ENCODE measurements around the gene NKAIN1.

NKAIN1 gene

GRCh38 chr1:31221072-31221471 lies 18.6 kb downstream of the NKAIN1 start:
- no peak for DNase-seq (ENCODE audit: extremely low read depth, low read depth)
- no peak for TF ChIP-seq CTCF (IDR thresholded peaks at IDR 0.05; ENCODE audit: low read depth, low read length)

GRCh38 chr1:31219489-31219888 lies 20.2 kb downstream of the NKAIN1 start:
- TF ChIP-seq CTCF (IDR thresholded peaks at IDR 0.05; ENCODE audit: low read depth, low read length): no peak
- DNase-seq (ENCODE audit: extremely low read depth, low read depth): no peak

- DNase-seq (ENCODE audit: extremely low read depth, low read depth): no peak
- TF ChIP-seq CTCF (IDR thresholded peaks at IDR 0.05; ENCODE audit: low read depth, low read length): no peak
Observed at GRCh38 chr1:31218705-31219104, 21.0 kb downstream of the NKAIN1 start.

- no peak for TF ChIP-seq CTCF (IDR thresholded peaks at IDR 0.05; ENCODE audit: low read depth, low read length)
- no peak for DNase-seq (ENCODE audit: extremely low read depth, low read depth)
Observed at GRCh38 chr1:31216016-31216415, 23.7 kb downstream of the NKAIN1 start.

- no peak for TF ChIP-seq CTCF (IDR thresholded peaks at IDR 0.05; ENCODE audit: low read depth, low read length)
- DNase-seq (ENCODE audit: extremely low read depth, low read depth): no peak
Observed at GRCh38 chr1:31215065-31215570, 24.6 kb downstream of the NKAIN1 start.

- no peak for DNase-seq (ENCODE audit: extremely low read depth, low read depth)
- no peak for TF ChIP-seq CTCF (IDR thresholded peaks at IDR 0.05; ENCODE audit: low read depth, low read length)
Observed at GRCh38 chr1:31214316-31215064, 25.2 kb downstream of the NKAIN1 start.

GRCh38 chr1:31208361-31208945 lies 31.2 kb downstream of the NKAIN1 start:
- no peak for TF ChIP-seq CTCF (IDR thresholded peaks at IDR 0.05; ENCODE audit: low read depth, low read length)
- DNase-seq (ENCODE audit: extremely low read depth, low read depth): no peak

Measured in AG09319 (cell line).